GM18870 (cell line): ENCODE data around the gene ZNF597.
A peak's percentile ranks its signal among the peaks of the same experiment; 100 is the strongest.

Source experiments
- ATAC-seq: cut with Tn5 transposase; IDR thresholded peaks from one replicate; pipeline ENCODE4 v1.9.1; 2021; ENCODE audit warnings: moderate library complexity; ENCODE audit not compliant: unreplicated experiment

ZNF597 gene, protein sequence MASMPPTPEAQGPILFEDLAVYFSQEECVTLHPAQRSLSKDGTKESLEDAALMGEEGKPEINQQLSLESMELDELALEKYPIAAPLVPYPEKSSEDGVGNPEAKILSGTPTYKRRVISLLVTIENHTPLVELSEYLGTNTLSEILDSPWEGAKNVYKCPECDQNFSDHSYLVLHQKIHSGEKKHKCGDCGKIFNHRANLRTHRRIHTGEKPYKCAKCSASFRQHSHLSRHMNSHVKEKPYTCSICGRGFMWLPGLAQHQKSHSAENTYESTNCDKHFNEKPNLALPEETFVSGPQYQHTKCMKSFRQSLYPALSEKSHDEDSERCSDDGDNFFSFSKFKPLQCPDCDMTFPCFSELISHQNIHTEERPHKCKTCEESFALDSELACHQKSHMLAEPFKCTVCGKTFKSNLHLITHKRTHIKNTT

DNA sequence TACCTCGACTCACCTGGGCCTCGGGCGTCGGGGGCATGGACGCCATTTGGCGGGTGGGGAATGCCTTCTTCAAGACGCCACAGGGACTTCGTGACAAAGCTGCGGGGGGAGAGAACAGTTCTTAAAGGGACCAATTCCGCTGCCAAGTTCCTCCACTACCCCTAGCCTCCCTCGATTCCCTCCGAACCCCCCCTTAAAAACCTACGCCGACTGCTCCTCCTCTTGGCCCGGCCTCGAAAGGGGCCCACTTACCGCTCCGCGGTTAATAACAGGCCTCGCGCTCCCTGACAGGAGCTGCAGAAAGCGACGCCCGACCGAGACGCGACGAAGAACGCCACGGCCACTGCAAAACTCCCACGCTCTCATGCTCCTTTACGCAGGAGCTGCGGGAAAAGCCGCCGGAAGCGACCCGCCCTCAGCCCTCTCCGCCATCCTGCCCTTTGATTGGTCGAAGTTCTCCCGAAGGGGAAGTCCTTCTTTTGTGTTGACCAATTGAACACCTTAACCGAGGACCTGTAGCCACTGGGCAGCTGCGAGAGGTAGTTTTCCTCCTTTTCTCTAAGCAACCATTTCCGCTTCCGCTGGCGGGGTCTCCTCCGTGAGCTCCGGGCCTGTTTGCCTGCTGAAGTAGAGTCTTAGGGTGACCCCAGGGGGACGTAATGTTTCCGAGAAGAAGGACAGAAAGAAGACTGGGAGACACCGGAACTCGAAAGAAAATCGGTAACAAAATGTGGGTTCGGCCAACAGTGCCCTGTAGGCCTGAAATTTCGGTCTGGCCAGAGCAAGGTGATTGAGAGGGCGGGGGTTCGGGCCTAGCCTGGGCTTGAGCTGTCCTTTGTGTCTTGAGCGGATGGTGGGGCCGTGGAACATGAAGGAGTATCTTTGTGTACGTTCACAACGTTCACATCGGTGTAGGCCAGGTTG, at the start of gene ZNF597, which contains the start of gene NAA60:
TSS of gene ZNF597 (minus strand) at position 397 of the 924 bp plus-strand sequence. CDS start at position 46, 351 bp downstream.
TSS of gene NAA60 (plus strand) at position 573 of the 924 bp plus-strand sequence. CDS start 32,548 bp downstream, outside the sequence.
- ATAC-seq: peak; percentile 86

DNA sequence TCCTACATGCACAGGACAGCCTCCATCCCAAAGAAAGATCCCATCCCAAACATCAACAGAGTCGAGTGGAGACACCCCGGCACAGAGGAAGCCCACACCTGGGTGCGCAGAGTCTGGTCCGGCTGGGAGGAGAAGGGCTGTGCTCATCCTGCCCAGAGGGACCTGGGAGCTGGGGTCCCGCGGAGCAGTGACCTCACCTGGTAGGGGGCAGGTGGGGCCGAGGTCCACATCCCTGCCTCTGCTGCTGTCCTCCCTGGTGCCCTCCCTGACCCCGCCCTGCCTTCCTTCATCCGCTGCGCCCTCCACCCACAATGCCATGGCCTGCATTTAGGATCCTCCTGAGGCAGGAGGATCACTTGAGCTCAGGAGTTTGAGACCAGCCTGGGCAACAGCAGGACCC, 49.1 kb upstream of the ZNF597 start:
- no peak for ATAC-seq

DNA sequence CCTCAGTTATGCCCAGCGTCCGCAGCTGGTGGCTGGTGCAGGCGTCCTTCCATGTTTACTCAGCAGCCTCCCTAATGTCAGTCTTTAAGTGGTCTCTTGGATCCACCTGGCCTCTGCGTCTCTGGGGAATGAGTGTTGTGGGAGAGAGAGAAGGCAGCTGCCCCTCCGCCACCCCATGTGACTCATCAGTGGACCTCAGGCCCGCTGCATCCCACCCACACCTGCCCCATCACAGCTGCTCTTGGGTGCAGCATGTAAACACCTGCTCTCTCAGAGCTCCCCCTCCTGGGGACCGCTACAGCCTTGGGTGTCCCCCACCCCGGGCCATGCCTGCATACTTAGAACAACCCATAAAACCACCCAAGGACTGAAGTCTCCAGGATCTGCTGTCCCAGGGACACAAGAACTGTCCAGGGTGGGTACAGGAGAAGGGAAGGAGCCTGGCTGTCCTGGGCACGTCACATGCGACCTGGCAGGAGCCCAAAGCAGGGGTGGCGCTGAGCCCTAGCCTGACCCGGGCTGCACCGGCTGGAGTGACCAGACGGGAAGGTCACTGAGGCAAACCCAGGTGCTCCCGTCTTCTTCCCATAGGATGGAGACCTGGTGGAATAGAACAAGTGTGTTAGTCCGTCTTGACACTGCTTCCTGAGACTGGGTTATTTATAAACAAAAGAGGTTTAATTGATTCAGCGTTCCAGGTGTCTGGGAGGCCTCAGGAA, 47.8 kb upstream of the ZNF597 start:
- ATAC-seq: no peak

DNA sequence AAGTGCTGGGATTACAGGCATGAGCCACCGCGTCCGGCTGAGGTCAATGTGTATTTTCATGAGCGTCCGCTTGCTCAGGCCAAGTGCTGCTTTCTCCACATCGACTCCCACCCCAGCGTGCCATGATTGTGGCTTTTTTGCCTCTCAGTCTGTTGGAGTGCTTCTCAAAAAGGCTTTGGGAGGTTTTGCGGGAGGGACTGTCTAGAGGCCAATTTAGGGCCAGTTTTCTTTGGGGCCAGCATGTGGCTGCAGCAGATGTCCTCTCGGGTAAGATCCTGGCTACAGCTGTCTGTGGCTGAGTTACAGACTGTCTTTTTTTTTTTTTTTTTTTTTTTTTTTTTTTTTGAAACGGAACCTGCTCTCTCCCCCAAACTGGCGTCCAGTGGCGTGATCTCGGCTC, 45.5 kb upstream of the ZNF597 start:
- ATAC-seq: no peak

DNA sequence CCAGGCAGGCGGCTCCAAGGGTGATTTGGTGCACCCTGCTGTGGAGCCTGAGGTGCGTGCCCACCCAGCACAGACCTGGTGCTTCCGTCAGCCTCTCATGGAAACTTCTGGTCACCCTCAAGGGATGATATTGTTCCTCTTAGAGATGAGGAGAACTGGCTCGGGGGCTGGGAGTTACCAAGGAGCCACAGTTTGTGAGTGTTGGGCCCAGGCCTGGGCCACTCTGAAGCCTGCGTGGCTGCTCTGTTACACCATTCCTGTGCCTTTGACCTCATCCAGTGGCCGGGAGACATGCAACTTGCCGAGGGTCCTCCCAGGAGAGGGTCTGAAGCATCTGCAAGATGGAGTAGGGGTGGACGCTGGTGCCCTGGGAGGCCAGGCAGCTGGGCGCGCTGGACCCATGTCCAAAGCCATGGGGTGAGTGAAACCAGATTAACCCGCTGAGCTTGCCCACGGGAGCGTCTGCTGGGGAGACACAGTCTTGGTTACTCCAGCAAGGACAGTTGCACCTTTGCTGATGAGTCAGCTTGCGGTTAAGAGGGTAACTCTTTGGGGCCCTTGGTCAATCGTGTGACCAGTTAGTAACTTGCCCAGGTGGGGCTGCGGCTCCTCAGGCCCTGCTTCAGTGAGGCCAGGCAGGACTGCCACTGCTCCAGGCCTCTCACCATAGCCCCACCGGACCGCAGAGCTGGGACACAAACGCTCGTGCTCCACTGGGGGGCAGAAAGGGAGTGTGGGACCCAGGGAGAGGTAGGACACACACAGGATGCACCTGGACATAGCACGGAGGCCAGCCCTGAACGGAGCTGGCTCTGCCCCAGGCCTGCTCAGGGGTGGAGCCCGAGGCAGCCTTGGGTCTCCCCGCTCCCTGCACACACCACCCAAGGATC, 44.5 kb upstream of the ZNF597 start:
- no peak for ATAC-seq

DNA sequence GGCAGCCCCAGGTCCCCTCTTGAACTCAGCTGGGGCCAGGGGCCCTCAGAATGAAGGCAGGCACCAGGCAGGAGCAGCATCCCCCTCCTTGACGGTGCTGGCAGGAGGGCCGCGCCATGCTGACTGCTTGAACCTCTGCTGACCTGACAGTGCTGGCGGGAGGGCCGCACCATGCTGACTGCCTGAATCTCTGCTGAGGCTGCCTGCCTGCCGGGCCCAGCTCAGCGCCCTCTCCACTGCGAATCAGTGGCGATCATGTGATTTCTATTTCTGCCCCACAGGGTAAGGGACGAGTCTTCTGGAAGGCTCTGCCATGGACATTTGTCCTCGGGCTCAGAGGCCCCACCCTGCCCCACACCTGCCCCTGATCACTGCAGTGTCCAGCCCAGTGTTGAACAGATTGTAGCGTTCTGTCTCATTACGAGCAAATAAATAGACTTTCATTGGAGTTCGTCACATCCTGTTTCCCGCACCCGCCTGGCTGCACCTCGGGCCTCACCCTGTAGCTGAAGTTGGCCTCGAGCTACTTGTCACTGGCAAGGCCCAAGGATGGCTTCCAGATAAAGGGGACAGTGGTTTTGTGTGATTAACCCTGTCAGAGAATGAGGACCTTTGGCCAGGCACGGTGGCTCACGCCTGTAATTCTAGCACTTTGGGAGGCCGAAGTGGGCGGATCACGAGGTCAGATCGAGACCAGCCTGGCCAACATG, 43.4 kb upstream of the ZNF597 start:
- ATAC-seq: no peak

DNA sequence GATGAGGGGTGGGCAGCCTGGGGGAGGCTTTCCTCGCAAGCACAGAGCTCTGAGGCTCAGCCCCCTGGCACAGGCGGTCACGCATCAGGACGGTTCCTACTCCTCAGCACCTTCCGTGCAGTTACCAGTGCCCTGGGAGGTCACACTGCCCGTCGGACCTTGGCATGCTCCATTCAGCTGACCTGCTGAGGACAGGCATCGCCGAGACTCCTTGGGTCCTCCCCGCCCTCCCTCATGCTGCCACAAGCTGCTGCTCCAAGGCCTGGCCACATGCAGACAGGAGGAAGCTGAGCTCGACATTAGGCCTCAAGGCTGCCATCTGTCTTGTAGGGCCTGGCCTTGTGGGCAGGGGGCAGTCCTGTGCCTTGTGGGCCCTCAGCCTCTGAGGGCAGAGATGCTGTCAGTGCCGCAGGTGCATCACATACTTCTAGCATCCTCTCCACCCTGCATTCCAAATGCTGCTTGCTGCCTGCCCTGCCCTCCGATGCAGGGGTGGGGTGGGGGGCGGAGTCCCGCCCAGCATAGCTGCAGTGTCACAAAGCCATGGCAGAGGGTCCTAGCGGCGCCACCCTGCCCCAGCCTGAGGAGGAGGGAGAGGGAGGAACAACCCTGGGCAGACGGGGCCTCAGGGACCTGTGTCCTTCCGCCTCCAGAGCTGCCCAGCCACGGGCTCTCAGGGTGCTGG, 42.7 kb upstream of the ZNF597 start:
- no peak for ATAC-seq

DNA sequence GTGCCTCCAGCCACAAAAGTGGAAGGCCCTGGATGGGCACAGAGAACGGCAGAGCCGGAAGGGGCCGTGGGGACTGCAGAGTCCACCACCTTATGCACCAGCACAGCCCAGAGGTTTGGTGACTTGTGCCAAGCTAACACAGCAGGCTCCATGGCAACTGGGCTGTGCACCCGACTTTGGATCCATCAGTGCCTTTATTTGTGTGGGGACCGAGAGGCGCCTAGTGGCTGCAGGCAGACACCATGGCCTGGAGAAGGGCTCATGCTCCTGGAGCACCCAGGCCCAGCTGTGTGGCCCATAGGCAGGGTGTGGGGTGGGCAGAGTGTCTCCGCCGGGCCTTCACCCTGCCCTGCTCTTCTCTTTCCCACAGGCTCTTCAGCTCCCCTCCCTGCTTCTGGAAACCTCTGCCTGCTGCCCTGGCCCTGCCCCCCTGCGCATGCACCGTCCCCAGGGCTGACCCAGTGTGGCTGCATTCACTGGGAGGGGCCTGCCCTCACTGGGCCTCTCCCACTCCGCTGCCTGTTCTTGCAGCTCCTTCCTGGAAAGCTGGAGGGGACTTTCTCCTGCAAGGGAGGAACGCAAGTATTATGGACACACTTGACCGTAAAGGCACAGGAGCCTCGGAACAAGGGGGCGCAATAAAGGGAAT, 41.9 kb upstream of the ZNF597 start:
- ATAC-seq: no peak

DNA sequence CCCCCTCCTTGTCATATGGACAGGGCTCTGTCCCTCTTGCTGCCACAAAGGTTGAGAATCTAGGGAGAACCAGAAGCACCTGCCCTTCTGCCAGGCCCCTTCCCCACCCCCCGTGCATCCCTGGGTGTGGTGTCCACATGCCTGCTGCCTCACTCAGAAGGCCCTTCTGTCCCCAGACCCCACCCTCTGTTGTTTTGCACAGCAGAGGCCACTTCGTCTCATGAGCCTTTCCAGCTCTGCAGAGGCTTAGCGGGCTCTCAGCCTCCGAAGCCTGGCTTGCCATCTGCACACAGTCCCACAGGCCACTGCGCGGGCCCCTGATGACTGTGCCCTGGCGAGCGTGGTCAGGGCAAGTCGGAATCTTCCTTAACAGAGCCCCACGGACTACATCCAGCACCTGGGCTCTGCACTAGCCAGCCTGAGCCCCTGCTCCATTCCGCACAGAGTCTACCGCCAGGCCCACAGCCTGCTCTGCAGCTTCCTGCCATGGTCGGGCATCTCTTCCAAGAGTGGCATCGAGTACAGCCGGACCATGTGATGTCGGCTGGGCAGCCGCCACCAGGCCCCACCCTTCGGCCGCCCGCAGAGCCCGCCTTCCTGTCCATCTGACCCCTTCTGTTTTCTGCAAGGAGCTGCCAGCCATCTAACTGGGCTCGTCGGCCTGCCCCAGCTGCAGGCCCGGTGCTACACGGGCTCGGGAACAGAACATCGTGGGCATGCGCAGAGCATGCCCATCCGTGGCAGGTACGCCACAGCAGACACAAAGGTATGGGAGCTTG, 41.2 kb upstream of the ZNF597 start:
- ATAC-seq: no peak

DNA sequence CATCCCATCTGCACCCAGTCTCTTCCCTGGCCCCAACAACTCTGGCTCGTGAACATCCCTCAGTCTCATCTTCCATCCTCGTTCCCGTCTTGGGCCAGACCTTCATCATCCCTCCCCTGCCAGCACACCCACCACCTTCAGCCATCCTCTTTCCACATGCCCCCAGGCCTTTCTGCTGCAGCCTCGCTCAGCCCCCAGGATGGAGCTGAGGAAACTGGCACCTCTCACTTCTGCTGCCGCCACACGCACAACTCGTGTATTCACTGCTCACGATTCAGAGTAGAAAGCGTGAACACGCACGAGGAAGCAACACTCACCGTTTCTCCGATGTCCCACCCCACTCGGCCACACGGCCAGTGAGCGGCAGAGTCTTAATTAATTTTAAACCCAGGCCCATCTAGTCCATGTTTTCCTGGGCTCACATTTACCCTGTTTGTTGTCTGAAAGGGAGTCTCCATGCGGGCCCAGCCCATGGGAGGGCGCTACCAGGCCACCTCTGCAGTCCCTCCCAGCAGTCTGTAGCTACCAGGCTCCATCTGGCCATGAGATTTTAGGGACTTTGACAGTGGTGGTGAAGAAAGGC, 39.4 kb upstream of the ZNF597 start:
- no peak for ATAC-seq

DNA sequence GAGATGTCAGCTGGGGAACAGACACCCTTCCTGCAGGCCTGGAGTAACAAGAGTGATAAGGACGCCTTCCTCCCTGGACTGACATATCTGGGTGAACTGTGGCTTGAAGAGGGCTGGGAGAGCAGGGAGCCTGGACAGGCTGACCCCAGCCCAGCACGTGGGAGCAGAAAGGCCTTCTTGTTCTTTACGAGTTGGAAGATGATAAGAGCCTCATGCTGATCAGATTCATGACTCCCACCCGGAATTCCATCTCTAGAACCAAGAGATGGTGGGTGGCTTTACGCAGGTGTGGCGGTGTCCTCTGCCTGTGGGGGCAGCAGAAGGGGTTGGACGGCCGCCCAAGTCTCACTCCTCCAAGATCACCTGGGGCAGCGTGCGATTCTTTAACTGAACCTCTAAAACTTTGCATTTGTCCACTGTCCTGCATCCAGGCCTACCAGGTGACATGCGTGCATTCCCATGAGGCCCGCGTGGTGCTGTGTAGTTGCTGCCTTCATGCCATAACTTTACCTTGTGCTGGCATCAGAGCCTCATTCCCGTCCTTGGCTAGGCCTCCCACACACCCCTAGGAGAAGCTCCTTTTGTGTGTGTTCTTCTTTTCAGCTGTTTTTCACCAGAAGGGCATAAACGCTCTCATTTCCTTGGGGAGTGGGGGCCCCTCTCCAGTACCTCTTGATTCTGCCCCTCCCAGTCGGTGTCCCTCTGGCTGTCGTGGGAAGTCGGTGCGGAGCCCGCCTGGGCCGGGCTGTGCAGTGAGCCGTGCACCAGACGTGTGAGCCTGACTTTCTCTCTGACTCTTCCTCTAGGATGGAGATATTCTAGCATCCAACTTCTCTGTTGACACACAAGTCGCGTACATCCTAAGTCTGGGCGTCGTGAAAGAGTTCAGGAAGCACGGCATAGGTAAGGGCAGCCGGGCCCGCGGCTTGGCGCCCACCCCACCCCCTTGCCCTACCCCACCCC, 38.7 kb upstream of the ZNF597 start:
- ATAC-seq: no peak

DNA sequence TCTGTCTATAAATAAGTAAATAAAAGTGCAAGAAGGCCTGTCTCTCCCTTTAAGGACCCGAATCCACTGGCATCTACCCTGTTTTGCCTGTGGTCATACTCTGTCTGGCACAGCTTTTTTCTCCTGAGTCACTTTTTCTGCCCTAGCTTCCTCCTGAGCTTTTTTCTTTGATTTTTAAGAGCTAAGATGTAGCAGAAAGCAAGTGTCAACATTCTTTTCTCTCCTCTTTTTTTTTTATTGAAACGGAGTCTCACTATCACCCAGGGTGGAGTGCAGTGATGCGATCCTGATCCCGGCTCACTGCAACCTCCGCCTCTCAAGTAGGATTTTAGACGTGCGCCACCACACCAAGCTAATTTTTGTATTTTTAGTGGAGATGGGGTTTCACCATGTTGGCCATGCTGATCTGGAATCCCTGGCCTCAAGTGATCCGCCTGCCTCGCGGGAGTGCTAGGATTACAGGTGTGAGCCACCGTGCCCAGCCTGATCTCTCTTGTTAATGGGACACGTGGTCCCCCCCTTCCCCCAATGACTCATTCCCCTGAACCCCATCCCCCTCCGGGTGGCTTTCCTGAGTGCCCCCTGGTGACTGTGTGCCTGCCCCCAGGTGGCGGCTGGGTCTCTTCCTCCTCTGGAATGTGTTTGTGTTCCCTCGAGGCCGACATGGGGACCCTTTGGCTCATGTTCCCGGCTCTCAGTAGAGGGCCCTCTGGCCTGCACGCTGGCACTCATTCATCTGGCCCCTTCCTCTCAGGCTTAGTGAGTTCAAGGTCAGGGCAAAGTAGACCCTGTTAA, 37.8 kb upstream of the ZNF597 start:
- no peak for ATAC-seq

DNA sequence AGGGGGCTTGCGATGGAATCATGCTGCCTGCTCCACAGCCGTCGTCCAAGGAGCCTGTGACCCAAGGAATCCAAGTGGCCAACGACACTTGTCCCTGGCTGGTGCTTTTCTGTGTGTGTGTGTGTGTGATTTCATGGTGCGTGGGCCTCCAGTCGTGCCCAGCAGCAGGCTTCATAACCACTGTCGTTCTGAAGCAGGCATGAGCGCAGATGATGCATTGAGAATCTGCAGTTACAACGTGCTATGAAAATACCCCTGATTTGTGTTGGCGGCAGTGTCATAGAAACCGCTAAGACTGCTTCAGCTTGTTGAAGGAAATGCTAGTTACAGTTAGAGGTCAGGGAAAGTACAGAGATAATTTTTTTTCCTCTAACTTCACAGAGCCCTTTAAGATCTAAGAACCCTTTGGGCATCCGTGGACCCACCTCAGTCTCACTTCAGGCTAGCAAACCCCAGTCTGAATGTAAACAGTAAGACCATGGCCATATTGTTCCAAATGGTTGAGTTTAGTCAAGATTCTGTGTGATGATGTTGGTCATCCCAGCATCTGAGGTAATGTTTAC, 36.4 kb upstream of the ZNF597 start:
- ATAC-seq: no peak

DNA sequence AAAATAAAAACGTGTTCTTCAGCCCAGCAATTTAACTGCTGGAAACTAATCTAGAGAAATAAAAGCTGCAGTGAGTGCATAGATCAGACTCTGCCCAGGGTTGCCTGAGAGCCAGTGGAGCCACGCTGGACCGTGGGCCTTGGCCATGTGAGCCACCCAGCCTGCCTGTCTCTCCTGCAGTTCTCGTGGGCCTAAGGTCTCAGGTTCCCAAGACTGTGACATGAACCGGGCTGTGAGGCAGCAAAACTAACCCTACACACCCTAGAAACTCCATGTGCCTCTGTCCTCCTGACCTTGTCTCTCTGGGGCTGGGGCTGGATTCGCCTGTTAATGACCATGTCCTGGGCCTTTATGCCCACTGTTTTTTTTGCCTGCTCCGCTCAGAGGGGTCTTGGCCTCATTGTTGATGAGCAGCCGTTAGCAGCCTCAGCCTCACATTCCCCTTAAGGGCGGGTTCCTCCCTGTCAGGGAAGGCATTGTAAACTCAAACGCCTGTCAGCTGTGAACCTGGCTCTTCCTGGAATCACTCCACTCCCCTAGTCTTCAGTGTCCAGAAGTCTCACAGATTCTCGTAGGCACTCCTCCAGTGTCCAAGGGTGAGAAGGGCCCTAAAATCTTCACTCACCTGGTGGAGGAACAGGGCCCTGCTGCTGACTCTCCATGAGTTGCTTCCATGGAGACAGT, 35.1 kb upstream of the ZNF597 start:
- no peak for ATAC-seq
